SK-N-SH treated with all-trans-retinoic acid at 6 μM for 48 hours (cell line): Measurements from ENCODE around the gene PLEKHA1.

Source experiments
- ATAC-seq: fragments of 200-7000 bp; cut with Tn5 transposase; 3 replicates; pipeline ENCODE4 v1.9.1; 2020; ENCODE audit warnings: mild to moderate bottlenecking, moderate library complexity
- ARNTL ChIP-seq: fragments of 450-650 bp; formaldehyde crosslinking; IDR thresholded peaks from 2 replicates; pipeline ENCODE4 v1.5.0; 2020; ENCODE audit warnings: low read depth, mild to moderate bottlenecking, moderate library complexity, borderline replicate concordance
- BACH2 ChIP-seq: fragments of 250-450 bp; sonication (Bioruptor Pico); IDR thresholded peaks from 2 replicates; pipeline ENCODE4 v1.9.0; 2021; ENCODE audit warnings: mild to moderate bottlenecking, borderline replicate concordance
- CREB5 ChIP-seq: fragments of 250-450 bp; sonication (Bioruptor Pico); IDR thresholded peaks from 2 replicates; pipeline ENCODE4 v1.5.1; 2020; ENCODE audit warnings: low read depth, mild to moderate bottlenecking, moderate library complexity
- CSDC2 ChIP-seq: fragments of 250-450 bp; sonication (Bioruptor Pico); IDR thresholded peaks from 2 replicates; pipeline ENCODE4 v1.5.0; 2020; ENCODE audit warnings: mild to moderate bottlenecking, moderate library complexity
- CSRNP3 ChIP-seq: fragments of 250-450 bp; sonication (Bioruptor Pico); IDR thresholded peaks from 2 replicates; pipeline ENCODE4 v1.5.1; 2021; ENCODE audit warnings: mild to moderate bottlenecking, moderate library complexity
- ESRRG ChIP-seq: fragments of 250-450 bp; sonication (Bioruptor Pico); IDR thresholded peaks from 2 replicates; pipeline ENCODE4 v1.6.1; 2021; ENCODE audit warnings: mild to moderate bottlenecking
- GLIS3 ChIP-seq: fragments of 250-450 bp; sonication (Bioruptor Pico); IDR thresholded peaks from 2 replicates; pipeline ENCODE4 v1.5.0; 2020; ENCODE audit warnings: mild to moderate bottlenecking, moderate library complexity
- ISL1 ChIP-seq: fragments of 250-450 bp; sonication (Bioruptor Pico); IDR thresholded peaks from 2 replicates; pipeline ENCODE4 v2.1.2; 2022; ENCODE audit warnings: mild to moderate bottlenecking, moderate library complexity
- OSR1 ChIP-seq: fragments of 250-450 bp; sonication (Bioruptor Pico); IDR thresholded peaks from 2 replicates; pipeline ENCODE4 v1.8.0; 2022; ENCODE audit warnings: moderate library complexity, mild to moderate bottlenecking, inconsistent platforms
- POU6F1 ChIP-seq: fragments of 250-450 bp; sonication (Bioruptor Pico); IDR thresholded peaks from 2 replicates; pipeline ENCODE4 v1.8.0; 2021; ENCODE audit warnings: low read depth, mild to moderate bottlenecking, moderate library complexity, borderline replicate concordance
- PPARA ChIP-seq: fragments of 250-450 bp; sonication (Bioruptor Pico); IDR thresholded peaks from 2 replicates; pipeline ENCODE4 v1.5.0; 2020; ENCODE audit warnings: mild to moderate bottlenecking, borderline replicate concordance
- RARB ChIP-seq: fragments of 250-450 bp; sonication (Bioruptor Pico); IDR thresholded peaks from 2 replicates; pipeline ENCODE4 v1.8.0; 2021; ENCODE audit warnings: mild to moderate bottlenecking, moderate library complexity
- SNAI2 ChIP-seq: fragments of 250-450 bp; sonication (Bioruptor Pico); IDR thresholded peaks from 2 replicates; pipeline ENCODE4 v1.5.0; 2020; ENCODE audit warnings: mild to moderate bottlenecking, moderate library complexity
- TOX ChIP-seq: fragments of 250-450 bp; sonication (Bioruptor Pico); IDR thresholded peaks from 2 replicates; pipeline ENCODE4 v1.8.0; 2021; ENCODE audit warnings: mild to moderate bottlenecking, moderate library complexity, borderline replicate concordance
- TSHZ2 ChIP-seq: fragments of 250-450 bp; sonication (Bioruptor Pico); IDR thresholded peaks from 2 replicates; pipeline ENCODE4 v1.5.0; 2020; ENCODE audit warnings: mild to moderate bottlenecking, moderate library complexity
- ZC3H10 ChIP-seq: fragments of 250-450 bp; sonication (Bioruptor Pico); IDR thresholded peaks from 2 replicates; pipeline ENCODE4 v1.5.1; 2021; ENCODE audit warnings: mild to moderate bottlenecking, moderate library complexity
- ZFP3 ChIP-seq: fragments of 250-450 bp; sonication (Bioruptor Pico); IDR thresholded peaks from 2 replicates; pipeline ENCODE4 v1.5.0; 2020; ENCODE audit warnings: mild to moderate bottlenecking, moderate library complexity
- ZFP30 ChIP-seq: fragments of 450-650 bp; formaldehyde crosslinking; IDR thresholded peaks from 2 replicates; pipeline ENCODE4 v1.5.0; 2022; ENCODE audit warnings: mild to moderate bottlenecking, moderate library complexity
- ZNF565 ChIP-seq: fragments of 450-650 bp; formaldehyde crosslinking; conservative IDR thresholded peaks from 2 replicates; pipeline ENCODE4 v1.5.0; 2020; ENCODE audit warnings: low read depth, mild to moderate bottlenecking, moderate library complexity
- ZNF70 ChIP-seq: fragments of 450-650 bp; formaldehyde crosslinking; IDR thresholded peaks from 2 replicates; pipeline ENCODE4 v1.5.0; 2020; ENCODE audit warnings: mild to moderate bottlenecking, moderate library complexity
- ZNF8 ChIP-seq: fragments of 450-650 bp; formaldehyde crosslinking; IDR thresholded peaks from 2 replicates; pipeline ENCODE4 v1.5.0; 2020; ENCODE audit warnings: mild to moderate bottlenecking, moderate library complexity
- TF ChIP-seq, protein P1 (sequence below): fragments of 250-450 bp; sonication (Bioruptor Pico); IDR thresholded peaks from 2 replicates; pipeline ENCODE4 v1.8.0; 2020; ENCODE audit warnings: mild to moderate bottlenecking, moderate library complexity, borderline replicate concordance

The PLEKHA1 gene

DNA sequence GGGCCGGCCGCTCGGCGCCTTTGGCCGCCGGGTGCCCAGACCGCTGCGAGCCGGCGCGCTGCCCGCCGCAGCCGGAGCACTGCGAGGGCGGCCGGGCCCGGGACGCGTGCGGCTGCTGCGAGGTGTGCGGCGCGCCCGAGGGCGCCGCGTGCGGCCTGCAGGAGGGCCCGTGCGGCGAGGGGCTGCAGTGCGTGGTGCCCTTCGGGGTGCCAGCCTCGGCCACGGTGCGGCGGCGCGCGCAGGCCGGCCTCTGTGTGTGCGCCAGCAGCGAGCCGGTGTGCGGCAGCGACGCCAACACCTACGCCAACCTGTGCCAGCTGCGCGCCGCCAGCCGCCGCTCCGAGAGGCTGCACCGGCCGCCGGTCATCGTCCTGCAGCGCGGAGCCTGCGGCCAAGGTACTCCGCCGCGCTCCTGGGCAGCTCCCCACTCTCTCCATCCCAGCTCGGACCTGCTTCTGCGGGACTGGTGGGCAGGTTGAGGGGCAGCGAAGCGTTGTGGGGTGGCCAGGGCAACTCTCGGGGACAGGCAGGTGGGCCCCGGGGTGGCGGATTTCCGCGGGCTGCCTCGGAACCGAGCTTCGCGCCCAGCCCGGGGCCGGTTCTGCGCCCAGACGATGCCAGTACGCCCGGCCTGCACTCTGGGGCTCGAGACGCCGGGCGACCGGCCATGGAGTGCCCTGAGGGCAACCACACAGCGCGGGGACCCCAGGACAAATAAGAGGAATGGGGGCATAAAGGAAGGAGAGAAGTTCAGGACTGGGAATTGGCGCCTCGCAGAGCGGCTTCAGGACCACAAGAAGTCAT lies 87.4 kb downstream of the PLEKHA1 start:
- peak; percentile 49 for ATAC-seq
- TF ChIP-seq RARB, result no peak
- no peak for TF ChIP-seq OSR1 (CRISPR knock-in tag)
- no peak for TF ChIP-seq CSDC2 (CRISPR knock-in tag)
- no peak for TF ChIP-seq ZC3H10 (CRISPR knock-in tag)
- TF ChIP-seq ESRRG (CRISPR knock-in tag), result no peak
- TF ChIP-seq ZFP30 (CRISPR knock-in tag), result no peak
- TF ChIP-seq ZNF565 (CRISPR knock-in tag), result no peak
- no peak for TF ChIP-seq ZFP3 (CRISPR knock-in tag)
- TF ChIP-seq, protein P1, sequence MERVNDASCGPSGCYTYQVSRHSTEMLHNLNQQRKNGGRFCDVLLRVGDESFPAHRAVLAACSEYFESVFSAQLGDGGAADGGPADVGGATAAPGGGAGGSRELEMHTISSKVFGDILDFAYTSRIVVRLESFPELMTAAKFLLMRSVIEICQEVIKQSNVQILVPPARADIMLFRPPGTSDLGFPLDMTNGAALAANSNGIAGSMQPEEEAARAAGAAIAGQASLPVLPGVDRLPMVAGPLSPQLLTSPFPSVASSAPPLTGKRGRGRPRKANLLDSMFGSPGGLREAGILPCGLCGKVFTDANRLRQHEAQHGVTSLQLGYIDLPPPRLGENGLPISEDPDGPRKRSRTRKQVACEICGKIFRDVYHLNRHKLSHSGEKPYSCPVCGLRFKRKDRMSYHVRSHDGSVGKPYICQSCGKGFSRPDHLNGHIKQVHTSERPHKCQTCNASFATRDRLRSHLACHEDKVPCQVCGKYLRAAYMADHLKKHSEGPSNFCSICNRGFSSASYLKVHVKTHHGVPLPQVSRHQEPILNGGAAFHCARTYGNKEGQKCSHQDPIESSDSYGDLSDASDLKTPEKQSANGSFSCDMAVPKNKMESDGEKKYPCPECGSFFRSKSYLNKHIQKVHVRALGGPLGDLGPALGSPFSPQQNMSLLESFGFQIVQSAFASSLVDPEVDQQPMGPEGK (CRISPR knock-in tag), result no peak
- TF ChIP-seq ZNF70, result no peak
- TF ChIP-seq GLIS3 (CRISPR knock-in tag), result no peak
- TF ChIP-seq ZNF8 (CRISPR knock-in tag), result no peak
- TF ChIP-seq ISL1 (CRISPR knock-in tag), result no peak
- no peak for TF ChIP-seq TSHZ2 (CRISPR knock-in tag)
- no peak for TF ChIP-seq CREB5 (CRISPR knock-in tag)
- no peak for TF ChIP-seq CSRNP3 (CRISPR knock-in tag)
- no peak for TF ChIP-seq TOX (CRISPR knock-in tag)
- no peak for TF ChIP-seq POU6F1 (CRISPR knock-in tag)
- TF ChIP-seq BACH2, result no peak
- no peak for TF ChIP-seq ARNTL (CRISPR knock-in tag)
- TF ChIP-seq, all 23 proteins: peak for 0

DNA sequence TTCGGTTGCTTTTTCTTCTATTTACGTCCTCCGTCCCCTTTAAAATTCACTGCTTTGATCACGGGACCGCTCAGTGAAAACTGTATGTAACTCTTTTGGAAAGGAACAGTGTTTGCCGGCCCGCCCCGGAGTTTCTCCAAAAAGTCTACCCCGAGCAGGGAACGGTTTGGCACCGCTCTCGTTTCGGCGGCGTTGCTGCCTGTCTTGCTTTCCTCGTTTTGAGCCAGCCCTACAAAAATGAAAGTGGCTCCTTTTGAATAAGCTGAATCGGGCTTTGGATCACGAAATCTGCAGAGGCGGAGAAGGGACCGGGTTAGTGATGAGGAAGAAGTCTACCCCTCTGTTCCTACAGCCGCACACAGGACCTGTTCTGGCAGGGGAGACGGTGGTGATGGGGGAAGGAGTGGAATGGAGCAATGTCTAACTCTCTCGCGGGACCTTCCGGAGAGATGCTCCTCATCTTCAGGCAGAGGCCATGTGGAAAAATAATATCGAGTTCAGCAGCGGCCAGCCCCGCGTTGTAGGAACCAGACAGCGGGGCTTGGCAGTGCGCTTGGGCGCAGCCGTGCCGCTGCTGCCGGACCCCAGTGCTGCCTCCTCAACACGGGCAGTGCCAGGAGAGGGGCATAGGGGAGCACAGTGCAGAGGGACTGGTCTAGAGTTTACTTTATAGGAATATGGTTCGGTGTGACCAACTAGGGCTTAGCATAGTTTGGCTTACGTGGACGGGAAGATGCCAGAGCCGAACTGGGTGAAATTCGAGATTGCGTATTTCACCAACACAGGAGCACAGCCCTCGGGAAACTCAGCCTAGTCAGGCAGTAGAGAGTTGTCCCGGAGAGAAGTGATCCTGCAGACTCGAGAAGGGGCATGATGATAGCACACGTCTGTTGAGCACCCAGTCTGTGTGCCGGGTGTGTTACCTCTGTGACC lies 88.3 kb downstream of the PLEKHA1 start:
- peak; percentile 65 for ATAC-seq
- TF ChIP-seq ZFP30 (CRISPR knock-in tag), result no peak
- TF ChIP-seq, protein P1 (CRISPR knock-in tag), result no peak
- no peak for TF ChIP-seq ZNF70
- TF ChIP-seq ESRRG (CRISPR knock-in tag), result no peak
- no peak for TF ChIP-seq ISL1 (CRISPR knock-in tag)
- no peak for TF ChIP-seq ZC3H10 (CRISPR knock-in tag)
- no peak for TF ChIP-seq SNAI2 (CRISPR knock-in tag)
- TF ChIP-seq ZNF8 (CRISPR knock-in tag), result no peak
- TF ChIP-seq PPARA (CRISPR knock-in tag), result no peak
- no peak for TF ChIP-seq ZFP3 (CRISPR knock-in tag)
- no peak for TF ChIP-seq ARNTL (CRISPR knock-in tag)
- no peak for TF ChIP-seq CSDC2 (CRISPR knock-in tag)
- no peak for TF ChIP-seq GLIS3 (CRISPR knock-in tag)
- no peak for TF ChIP-seq TSHZ2 (CRISPR knock-in tag)
